SH-SY5Y (cell line): Measurements from ENCODE around the gene RAD51B.

Source experiments
- GATA2 ChIP-seq: IDR thresholded peaks from 2 replicates; pipeline ENCODE4 v1.6.1; 2011; ENCODE audit warnings: mild to moderate bottlenecking, low read depth, low read length
- GATA3 ChIP-seq: IDR thresholded peaks from 2 replicates; pipeline ENCODE4 v1.6.1; 2011; ENCODE audit warnings: low read depth, mild to moderate bottlenecking, low read length, moderate library complexity

DNA sequence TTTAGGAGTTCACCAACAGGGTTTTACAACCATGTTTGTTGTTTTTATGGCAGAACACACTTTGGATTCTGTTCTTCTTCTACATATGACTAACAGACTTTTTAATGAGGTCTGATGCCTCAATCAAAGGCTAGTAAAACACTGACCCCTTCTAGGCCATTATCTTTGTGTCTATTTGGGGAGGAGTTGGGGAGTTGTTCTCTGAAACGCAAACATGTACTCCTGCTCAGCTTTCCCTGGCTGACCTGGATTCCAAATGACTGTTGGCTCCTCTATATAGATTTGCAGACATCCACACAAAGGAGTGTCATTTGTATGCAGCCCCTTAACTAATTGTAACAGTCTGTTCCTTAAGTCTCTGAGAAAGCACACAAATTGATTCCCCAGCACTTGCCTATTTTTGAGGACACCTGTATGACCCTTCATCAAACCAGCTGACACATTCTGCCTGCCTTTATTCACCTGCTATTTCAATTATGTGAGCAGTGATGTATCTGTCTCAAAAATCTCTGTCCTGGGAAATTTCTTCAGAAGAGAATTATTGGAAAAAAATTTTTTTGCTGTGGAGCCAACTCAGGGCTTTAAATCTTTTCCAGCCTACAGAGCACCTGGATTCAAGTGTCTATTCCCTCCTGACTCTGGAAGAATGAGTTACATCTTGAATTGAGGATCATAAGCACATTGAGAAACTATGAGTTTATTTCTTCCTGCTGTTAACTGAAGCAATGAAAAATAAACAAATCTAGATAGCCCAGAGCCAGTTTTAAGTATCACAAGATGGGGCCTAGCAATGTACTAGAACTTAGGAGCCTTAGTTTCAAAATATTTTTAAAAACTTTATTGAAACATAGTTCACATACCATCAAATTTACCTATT, 417.2 kb downstream of the RAD51B start:
- TF ChIP-seq GATA2 = no peak
- no peak for TF ChIP-seq GATA3
